ENCODE results near the gene FAF1. TPM values are rescaled to one million over a fixed set of nuclear protein-coding genes. Genes with fewer than 3 reads are reported as not detected.
"Not testable (repeated sequence)": the region's sequence is repeated elsewhere in the genome, so short reads cannot be mapped to it uniquely, and the experiment has no call there.

Gene FAF1
- total and polyA plus RNA-seq, 2 experiments from 2014 or later, result 7.2 to 49.1 TPM

DNA sequence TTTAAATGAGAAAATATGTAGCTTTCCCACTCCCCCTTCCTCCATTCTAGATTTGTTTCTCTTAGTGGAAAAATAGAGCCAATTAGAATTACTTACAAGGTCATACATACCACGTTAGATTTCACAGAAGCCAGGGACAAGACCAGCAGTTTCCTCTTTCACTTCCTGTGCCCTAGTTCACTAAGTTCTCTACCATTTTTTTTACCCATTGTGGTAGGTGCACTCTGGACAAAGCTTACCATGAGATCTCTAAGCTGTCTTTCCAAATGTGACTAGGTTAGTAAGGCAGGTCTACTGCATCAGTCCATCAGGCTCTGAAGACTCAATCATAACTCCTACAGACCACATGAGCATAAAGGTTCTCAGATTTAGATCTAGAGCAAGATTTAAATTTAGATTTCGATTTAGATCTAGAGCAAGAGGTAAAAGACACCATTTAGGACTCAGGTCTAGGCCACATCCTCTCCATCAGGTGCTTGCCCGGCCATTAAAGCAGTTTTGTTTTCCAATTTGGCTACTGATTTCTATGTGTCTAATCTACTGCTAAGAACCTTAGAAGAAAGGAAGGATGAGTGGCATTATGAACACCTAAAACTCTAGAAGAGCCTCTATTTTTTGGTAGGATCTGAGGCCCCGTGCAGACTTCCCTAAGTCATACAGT is 235.3 kb downstream of the FAF1 start:
- H3K27me3 ChIP-seq (replicated peaks; ENCODE audit: insufficient read depth), result no peaks in the 10 kb centered on the region
- no peak overlapping the region for H3K4me3 ChIP-seq
- WGBS, 2 experiments (ENCODE audit: low coverage in 1 of 2, low lambda C conversion rate in 2 of 2, missing lambda C conversion rate in 2 of 2), result 95 to 96% methylated on average over 4 of the region's 4 CpGs
- no peak overlapping the region for H3K4me2 ChIP-seq (ENCODE audit: unreplicated experiment)
- no peak overlapping the region for H3K9ac ChIP-seq
- no peaks in the 10 kb centered on the region for H3K79me2 ChIP-seq (ENCODE audit: insufficient read depth)
- H2AFZ ChIP-seq, result no peak overlapping the region
- no peaks in the 10 kb centered on the region for H3K9me2 ChIP-seq (ENCODE audit: insufficient read depth)
- in situ Hi-C loops (cut with MboI), result no loop called here
- TF ChIP-seq EZH2phosphoT487 (IDR thresholded peaks at IDR 0.05; ENCODE audit: insufficient read depth, low read depth) (no peak), EZH2 (IDR thresholded peaks at IDR 0.05; ENCODE audit: insufficient read depth, poor library complexity, severe bottlenecking) (no peak)
- H4K20me1 ChIP-seq (ENCODE audit: insufficient read depth), result no peaks in the 10 kb centered on the region
- no peak for DNase-seq
- no peaks in the 10 kb centered on the region for H3F3A ChIP-seq (ENCODE audit: insufficient read depth)
- no peak overlapping the region for H3K27ac ChIP-seq
- H3K4me1 ChIP-seq (ENCODE audit: insufficient read depth), result no peaks in the 10 kb centered on the region
- H3K9me3 ChIP-seq (ENCODE audit: low read depth), result no peaks in the 10 kb centered on the region
- H3K36me3 ChIP-seq (ENCODE audit: low read depth), result no peaks in the 10 kb centered on the region

DNA sequence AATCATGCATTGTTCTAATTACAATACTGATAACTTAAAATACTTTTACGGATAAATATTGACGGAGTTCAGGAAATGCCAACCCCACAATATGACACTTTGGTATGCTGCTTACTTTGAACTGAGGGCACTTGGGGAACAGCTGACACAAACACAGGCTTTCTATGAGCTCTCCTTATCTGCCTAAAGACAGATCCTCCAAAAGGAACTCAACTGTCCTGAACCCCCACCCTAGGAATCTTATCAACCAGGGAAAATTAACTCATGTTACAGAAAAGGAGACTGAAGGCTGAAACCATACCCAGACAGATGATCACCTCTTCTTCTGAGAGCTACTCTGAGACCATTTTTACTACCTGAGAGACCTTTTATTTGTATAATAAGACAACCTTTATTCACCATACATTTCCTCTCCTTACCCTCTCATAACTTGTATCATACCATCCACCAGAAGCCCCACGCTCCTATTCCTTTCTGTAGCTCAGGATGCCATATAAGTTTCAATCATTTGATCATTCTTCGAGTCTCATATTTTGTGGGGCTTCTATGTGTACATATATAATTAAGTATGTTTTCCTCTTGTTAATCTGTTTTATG is 239.5 kb downstream of the FAF1 start:
- in situ Hi-C loops (cut with MboI), result no loop called here
- DNase-seq, result no peak

DNA sequence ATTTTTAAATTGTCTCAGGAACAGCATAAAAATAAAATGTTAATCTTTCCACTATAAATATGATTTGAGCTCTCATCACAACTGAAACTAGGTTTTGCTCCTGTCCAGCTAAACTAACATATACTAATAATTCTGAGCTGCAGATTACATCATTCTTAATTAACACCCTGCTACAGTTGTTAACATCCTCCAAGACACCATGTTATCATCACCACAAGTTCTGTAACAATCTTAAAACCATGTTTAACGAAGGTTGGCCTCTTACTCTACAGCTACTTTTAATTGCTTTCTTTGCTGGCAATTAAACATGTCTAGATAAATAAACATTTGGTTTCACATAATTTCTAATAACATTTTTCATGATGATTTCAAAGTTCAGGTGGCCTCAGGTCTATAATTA is 240.9 kb downstream of the FAF1 start:
- Histone ChIP-seq H3K4me2 (ENCODE audit: unreplicated experiment) (no peak overlapping the region), H2AFZ (no peak overlapping the region), H3K9ac (no peak overlapping the region), H3K9me2 (ENCODE audit: insufficient read depth) (no peaks in the 10 kb centered on the region), H3K27ac (no peak overlapping the region), H3K4me1 (ENCODE audit: insufficient read depth) (no peaks in the 10 kb centered on the region), H3K79me2 (ENCODE audit: insufficient read depth) (no peaks in the 10 kb centered on the region), H4K20me1 (ENCODE audit: insufficient read depth) (no peaks in the 10 kb centered on the region), H3K4me3 (no peak overlapping the region), H3K36me3 (ENCODE audit: low read depth) (no peaks in the 10 kb centered on the region), H3K9me3 (ENCODE audit: low read depth) (no peaks in the 10 kb centered on the region), H3F3A (ENCODE audit: insufficient read depth) (no peaks in the 10 kb centered on the region), H3K27me3 (replicated peaks; ENCODE audit: insufficient read depth) (no peaks in the 10 kb centered on the region)
- 98 to 100% methylated on average over 1 of the region's 1 CpG for WGBS, 2 experiments (ENCODE audit: low coverage in 1 of 2, low lambda C conversion rate in 2 of 2, missing lambda C conversion rate in 2 of 2)
- no peak for DNase-seq
- TF ChIP-seq EZH2phosphoT487 (IDR thresholded peaks at IDR 0.05; ENCODE audit: insufficient read depth, low read depth), result no peak
- TF ChIP-seq EZH2 (IDR thresholded peaks at IDR 0.05; ENCODE audit: insufficient read depth, poor library complexity, severe bottlenecking), result no peak
- in situ Hi-C loops (cut with MboI), result no loop called here

More for the DNA sequence above, 239.5 kb downstream of the FAF1 start:
- no peaks in the 10 kb centered on the region for H3K36me3 ChIP-seq (ENCODE audit: low read depth)
- H3K27ac ChIP-seq, result no peak overlapping the region
- no peaks in the 10 kb centered on the region for H3K27me3 ChIP-seq (replicated peaks; ENCODE audit: insufficient read depth)
- no peak overlapping the region for H3K9ac ChIP-seq
- no peak overlapping the region for H3K4me2 ChIP-seq (ENCODE audit: unreplicated experiment)
- no peak for TF ChIP-seq EZH2phosphoT487 (IDR thresholded peaks at IDR 0.05; ENCODE audit: insufficient read depth, low read depth)
- TF ChIP-seq EZH2 (IDR thresholded peaks at IDR 0.05; ENCODE audit: insufficient read depth, poor library complexity, severe bottlenecking), result no peak
- no peaks in the 10 kb centered on the region for H3K9me2 ChIP-seq (ENCODE audit: insufficient read depth)
- H2AFZ ChIP-seq, result no peak overlapping the region
- H3K4me1 ChIP-seq (ENCODE audit: insufficient read depth), result no peaks in the 10 kb centered on the region
- H3K4me3 ChIP-seq, result no peak overlapping the region
- no peaks in the 10 kb centered on the region for H3K79me2 ChIP-seq (ENCODE audit: insufficient read depth)
- H3F3A ChIP-seq (ENCODE audit: insufficient read depth), result no peaks in the 10 kb centered on the region
- H4K20me1 ChIP-seq (ENCODE audit: insufficient read depth), result no peaks in the 10 kb centered on the region
- WGBS, 2 experiments (ENCODE audit: low coverage in 1 of 2, low lambda C conversion rate in 2 of 2, missing lambda C conversion rate in 2 of 2), result 93 to 95% methylated on average over 4 of the region's 4 CpGs
- H3K9me3 ChIP-seq (ENCODE audit: low read depth), result no peaks in the 10 kb centered on the region

DNA sequence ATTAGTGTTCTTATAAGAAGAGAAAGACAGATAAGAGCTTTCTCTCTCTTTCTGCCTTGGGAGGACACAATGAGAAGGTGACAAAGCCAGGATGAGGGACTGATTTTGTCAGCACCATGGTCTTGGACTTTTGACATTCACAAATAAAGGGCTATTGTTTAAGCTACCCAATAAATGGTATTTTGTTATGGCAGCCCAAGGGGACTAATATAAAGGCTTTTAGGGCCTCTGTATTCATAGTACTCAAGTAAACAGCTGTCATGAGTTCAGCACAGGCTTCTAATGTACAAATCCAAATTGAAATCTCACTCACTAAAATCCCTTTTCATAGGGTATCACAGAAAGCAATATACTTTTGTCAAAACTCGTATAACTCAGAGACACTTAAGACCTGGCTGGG is 242.7 kb downstream of the FAF1 start:
- Histone ChIP-seq H3K4me3 (no peak overlapping the region), H3K4me1 (ENCODE audit: insufficient read depth) (no peaks in the 10 kb centered on the region), H3K36me3 (ENCODE audit: low read depth) (no peaks in the 10 kb centered on the region), H2AFZ (no peak overlapping the region), H3K9me3 (ENCODE audit: low read depth) (no peaks in the 10 kb centered on the region), H3K9ac (no peak overlapping the region), H3K27me3 (replicated peaks; ENCODE audit: insufficient read depth) (no peaks in the 10 kb centered on the region), H3K4me2 (ENCODE audit: unreplicated experiment) (no peak overlapping the region), H3K79me2 (ENCODE audit: insufficient read depth) (no peaks in the 10 kb centered on the region), H3F3A (ENCODE audit: insufficient read depth) (no peaks in the 10 kb centered on the region), H3K27ac (no peak overlapping the region), H3K9me2 (ENCODE audit: insufficient read depth) (no peaks in the 10 kb centered on the region), H4K20me1 (ENCODE audit: insufficient read depth) (no peaks in the 10 kb centered on the region)
- TF ChIP-seq EZH2phosphoT487 (IDR thresholded peaks at IDR 0.05; ENCODE audit: insufficient read depth, low read depth), result no peak
- TF ChIP-seq EZH2 (IDR thresholded peaks at IDR 0.05; ENCODE audit: insufficient read depth, poor library complexity, severe bottlenecking), result no peak
- in situ Hi-C loops (cut with MboI), result no loop called here
- no peak for DNase-seq
- 100% methylated on average over 1 of the region's 1 CpG for WGBS, 2 experiments (ENCODE audit: low coverage in 1 of 2, low lambda C conversion rate in 2 of 2, missing lambda C conversion rate in 2 of 2)

DNA sequence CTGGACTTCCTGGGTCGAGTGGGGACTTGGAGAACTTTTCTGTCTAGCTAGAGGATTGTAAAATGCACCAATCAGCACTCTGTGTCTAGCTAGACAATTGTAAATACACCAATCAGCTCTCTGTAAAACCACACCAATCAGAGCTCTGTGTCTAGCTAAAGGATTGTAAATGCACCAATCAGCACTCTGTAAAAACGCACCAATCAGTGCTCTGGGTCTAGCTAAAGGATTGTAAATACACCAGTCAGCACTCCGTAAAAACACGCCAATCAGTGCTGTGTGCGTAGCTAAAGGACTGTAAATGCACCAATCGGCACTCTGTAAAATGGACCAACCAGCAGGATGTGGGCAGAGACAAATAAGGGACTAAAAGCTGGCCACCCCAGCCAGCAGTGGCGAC is 243.6 kb downstream of the FAF1 start:
- 97% methylated on average over 7 of the region's 7 CpGs for WGBS, 2 experiments (ENCODE audit: low coverage in 1 of 2, low lambda C conversion rate in 2 of 2, missing lambda C conversion rate in 2 of 2)
- H3K9ac ChIP-seq; H3K27me3 ChIP-seq (replicated peaks; ENCODE audit: insufficient read depth); H3K4me2 ChIP-seq (ENCODE audit: unreplicated experiment); H3K27ac ChIP-seq; DNase-seq; in situ Hi-C loops (cut with MboI); H3F3A ChIP-seq (ENCODE audit: insufficient read depth); H3K36me3 ChIP-seq (ENCODE audit: low read depth); H3K4me1 ChIP-seq (ENCODE audit: insufficient read depth); H3K9me2 ChIP-seq (ENCODE audit: insufficient read depth); H4K20me1 ChIP-seq (ENCODE audit: insufficient read depth); H2AFZ ChIP-seq; H3K9me3 ChIP-seq (ENCODE audit: low read depth); H3K79me2 ChIP-seq (ENCODE audit: insufficient read depth); H3K4me3 ChIP-seq: not testable (repeated sequence)

Measured in GM23248 (cell line).